GM12892 (cell line): ENCODE data around the gene ATL3.

ENCODE experiments used
- POLR2A ChIP-seq: IDR thresholded peaks from 2 replicates; pipeline ENCODE4 v1.6.1; 2011; ENCODE audit warnings: low read depth, low read length, control low read depth
- POLR2AphosphoS5 ChIP-seq: IDR thresholded peaks from 2 replicates; pipeline ENCODE4 v1.6.1; 2011; ENCODE audit warnings: low read depth, low read length, control low read depth
- TAF1 ChIP-seq: IDR thresholded peaks from 2 replicates; pipeline ENCODE4 v1.6.1; 2011; ENCODE audit warnings: low read depth, mild to moderate bottlenecking, control low read depth, low read length, borderline replicate concordance

- TF ChIP-seq POLR2A (no peak), POLR2AphosphoS5 (no peak), TAF1 (no peak)
Observed at GRCh38 chr11:63666874-63667273, 4.3 kb downstream of the ATL3 start.
